GM08714 (cell line): ENCODE data around the gene ASTN2.

ENCODE experiments used
- H3K4me3 ChIP-seq: fragments of 200-500 bp; sonication (Bioruptor generic); 2 replicates; pipeline ENCODE4 v1.5.1; 2014; ENCODE audit warnings: mild to moderate bottlenecking, low read length, inconsistent platforms
- ZNF274 ChIP-seq: IDR thresholded peaks from 2 replicates; pipeline ENCODE4 v1.6.1; 2012; ENCODE audit warnings: mild to moderate bottlenecking, low read depth, low read length

Gene ASTN2

GRCh38 chr9:116800885-116801284 lies 614.0 kb downstream of the ASTN2 start:
- TF ChIP-seq ZNF274, result no peak
- no peak overlapping the region for H3K4me3 ChIP-seq

GRCh38 chr9:116800074-116800473 lies 614.8 kb downstream of the ASTN2 start:
- no peak for TF ChIP-seq ZNF274
- H3K4me3 ChIP-seq, result no peak overlapping the region

GRCh38 chr9:116798521-116798920 lies 616.3 kb downstream of the ASTN2 start:
- no peak for TF ChIP-seq ZNF274
- no peak overlapping the region for H3K4me3 ChIP-seq

- TF ChIP-seq ZNF274, result no peak
- no peak overlapping the region for H3K4me3 ChIP-seq
Observed at GRCh38 chr9:116797276-116797675, 617.6 kb downstream of the ASTN2 start.

GRCh38 chr9:116796669-116797068 lies 618.2 kb downstream of the ASTN2 start:
- H3K4me3 ChIP-seq, result no peak overlapping the region
- no peak for TF ChIP-seq ZNF274

- H3K4me3 ChIP-seq, result no peak overlapping the region
- TF ChIP-seq ZNF274, result no peak
Observed at GRCh38 chr9:116795821-116796220, 619.0 kb downstream of the ASTN2 start.

- no peak for TF ChIP-seq ZNF274
- no peak overlapping the region for H3K4me3 ChIP-seq
Observed at GRCh38 chr9:116792271-116792670, 622.6 kb downstream of the ASTN2 start.

- no peak for TF ChIP-seq ZNF274
- H3K4me3 ChIP-seq, result no peak overlapping the region
Observed at GRCh38 chr9:116791326-116791725, 623.5 kb downstream of the ASTN2 start.

- H3K4me3 ChIP-seq, result no peak overlapping the region
- no peak for TF ChIP-seq ZNF274
Observed at GRCh38 chr9:116789081-116789480, 625.8 kb downstream of the ASTN2 start.

GRCh38 chr9:116786737-116787136 lies 628.1 kb downstream of the ASTN2 start:
- no peak for TF ChIP-seq ZNF274

GRCh38 chr9:116777116-116777515 lies 637.7 kb downstream of the ASTN2 start:
- TF ChIP-seq ZNF274, result no peak
- H3K4me3 ChIP-seq, result no peak overlapping the region

More at GRCh38 chr9:116786737-116787136, 628.1 kb downstream of the ASTN2 start:
- no peak overlapping the region for H3K4me3 ChIP-seq

GRCh38 chr9:116774421-116775180 lies 640.3 kb downstream of the ASTN2 start:
- no peak overlapping the region for H3K4me3 ChIP-seq
- no peak for TF ChIP-seq ZNF274

GRCh38 chr9:116767219-116767618 lies 647.6 kb downstream of the ASTN2 start:
- H3K4me3 ChIP-seq, result no peak overlapping the region
- TF ChIP-seq ZNF274, result no peak

GRCh38 chr9:116765011-116765410 lies 649.8 kb downstream of the ASTN2 start:
- no peak overlapping the region for H3K4me3 ChIP-seq
- no peak for TF ChIP-seq ZNF274

- TF ChIP-seq ZNF274, result no peak
- no peak overlapping the region for H3K4me3 ChIP-seq
Observed at GRCh38 chr9:116763770-116764169, 651.1 kb downstream of the ASTN2 start.

- TF ChIP-seq ZNF274, result no peak
- no peak overlapping the region for H3K4me3 ChIP-seq
Observed at GRCh38 chr9:116760636-116761035, 654.2 kb downstream of the ASTN2 start.
